GM10266 (cell line): ENCODE data around the gene C5.

Source experiments
- DNase-seq: peaks from one replicate; pipeline ENCODE4 v3.0.0; 2012; ENCODE audit errors: extremely low spot score
- CTCF ChIP-seq: IDR thresholded peaks from 2 replicates; pipeline ENCODE4 v1.5.1; 2012; ENCODE audit warnings: mild to moderate bottlenecking, low read depth; ENCODE audit not compliant: control insufficient read depth, insufficient read depth; ENCODE audit errors: missing control alignments

C5 gene

GRCh38 chr9:120919843-120920805 lies 130.0 kb downstream of the C5 start:
- no peak for TF ChIP-seq CTCF
- no peak for DNase-seq

GRCh38 chr9:120918931-120919842 lies 130.9 kb downstream of the C5 start:
- no peak for TF ChIP-seq CTCF
- DNase-seq: no peak

- no peak for TF ChIP-seq CTCF
- DNase-seq: no peak
Measured at GRCh38 chr9:120917929-120918762, 131.9 kb downstream of the C5 start.

- DNase-seq: no peak
- TF ChIP-seq CTCF: no peak
Measured at GRCh38 chr9:120916991-120917880, 132.8 kb downstream of the C5 start.

- no peak for TF ChIP-seq CTCF
- DNase-seq: no peak
Measured at GRCh38 chr9:120916588-120916987, 133.5 kb downstream of the C5 start.

- TF ChIP-seq CTCF: no peak
- DNase-seq: no peak
Measured at GRCh38 chr9:120915854-120916470, 134.1 kb downstream of the C5 start.
